ENCODE measurements around the gene ADGRV1. TPM values are rescaled to one million over a fixed set of nuclear protein-coding genes. Genes with fewer than 3 reads are reported as not detected.
A peak's percentile ranks its signal among the peaks of the same experiment; 100 is the strongest.
"Not testable (repeated sequence)": the region's sequence is repeated elsewhere in the genome, so short reads cannot be mapped to it uniquely, and the experiment has no call there.

The ADGRV1 gene
- total RNA-seq, 1 experiment from 2014 or later = 0.45 TPM

DNA sequence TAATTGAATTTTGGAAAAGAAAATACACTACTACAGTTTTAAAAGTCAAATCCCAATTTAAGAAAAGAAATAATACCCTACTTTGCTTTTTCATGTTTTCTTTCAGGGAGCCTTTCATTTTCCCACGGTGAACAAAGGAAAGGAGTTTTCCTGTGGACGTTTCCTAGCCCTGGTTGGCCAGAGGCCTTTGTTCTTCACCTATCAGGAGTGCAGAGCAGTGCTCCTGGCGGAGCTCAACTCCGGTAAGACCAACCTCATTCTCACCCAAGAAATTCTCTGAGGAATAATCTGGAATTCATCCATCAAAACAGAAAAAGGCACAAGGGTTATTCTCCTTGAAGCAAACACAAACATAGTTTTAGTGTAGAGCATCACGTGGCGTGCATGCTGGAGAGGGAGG, 248.9 kb downstream of the ADGRV1 start:
- DNase-seq (ENCODE audit: low read depth) = no peak

DNA sequence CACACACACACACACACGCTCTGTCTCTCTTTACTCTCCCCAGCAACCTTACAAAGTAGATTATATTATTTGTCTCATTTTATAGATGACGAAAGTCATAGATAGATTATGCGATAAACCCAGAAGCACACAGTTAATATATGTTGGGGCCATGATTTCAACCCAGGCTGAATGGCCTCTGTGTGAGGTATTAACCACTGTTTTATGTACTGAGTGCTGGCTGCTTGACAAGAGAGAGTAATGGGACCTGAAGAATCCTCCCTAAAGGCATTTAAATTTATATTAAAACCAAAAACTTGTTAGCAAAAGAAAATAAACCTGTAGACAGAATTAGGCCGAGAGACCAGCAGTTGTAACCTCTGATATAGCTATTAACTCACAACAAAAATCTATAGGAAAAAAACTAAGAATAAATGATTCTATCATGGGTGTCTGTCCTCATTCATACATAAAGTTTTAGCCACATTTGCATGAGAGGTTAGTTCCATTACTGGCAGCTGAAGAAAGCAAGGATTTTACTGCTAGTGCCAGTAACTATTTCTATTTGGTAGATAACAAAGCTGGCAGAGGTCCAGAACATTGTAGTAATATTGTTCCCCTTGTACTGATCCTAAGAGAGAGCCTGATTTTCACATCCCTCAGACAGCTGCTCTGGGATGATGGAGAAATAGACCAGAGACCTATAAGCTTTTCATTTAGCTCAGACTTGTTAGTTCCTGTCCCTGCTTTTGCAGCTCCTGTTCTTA, 250.9 kb downstream of the ADGRV1 start:
- DNase-seq (ENCODE audit: low read depth) = no peak

GRCh38 chr5:90810211-90810610, 251.6 kb downstream of the ADGRV1 start:
- no peak for DNase-seq (ENCODE audit: low read depth)

- DNase-seq (ENCODE audit: low read depth) = no peak
Observed at GRCh38 chr5:90813392-90813791, 254.8 kb downstream of the ADGRV1 start.

DNA sequence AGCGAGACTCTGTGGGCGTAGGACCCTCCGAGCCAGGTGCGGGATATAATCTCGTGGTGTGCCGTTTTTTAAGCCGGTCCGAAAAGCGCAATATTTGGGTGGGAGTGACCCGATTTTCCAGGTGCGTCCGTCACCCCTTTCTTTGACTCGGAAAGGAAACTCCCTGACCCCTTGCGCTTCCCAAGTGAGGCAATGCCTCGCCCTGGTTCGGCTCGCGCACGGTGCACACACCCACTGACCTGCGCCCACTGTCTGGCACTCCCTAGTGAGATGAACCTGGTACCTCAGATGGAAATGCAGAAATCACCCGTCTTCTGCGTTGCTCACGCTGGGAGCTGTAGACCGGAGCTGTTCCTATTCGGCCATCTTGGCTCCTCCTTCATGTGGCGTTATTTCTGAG, 263.5 kb downstream of the ADGRV1 start:
- not testable (repeated sequence) for DNase-seq (ENCODE audit: low read depth)

DNA sequence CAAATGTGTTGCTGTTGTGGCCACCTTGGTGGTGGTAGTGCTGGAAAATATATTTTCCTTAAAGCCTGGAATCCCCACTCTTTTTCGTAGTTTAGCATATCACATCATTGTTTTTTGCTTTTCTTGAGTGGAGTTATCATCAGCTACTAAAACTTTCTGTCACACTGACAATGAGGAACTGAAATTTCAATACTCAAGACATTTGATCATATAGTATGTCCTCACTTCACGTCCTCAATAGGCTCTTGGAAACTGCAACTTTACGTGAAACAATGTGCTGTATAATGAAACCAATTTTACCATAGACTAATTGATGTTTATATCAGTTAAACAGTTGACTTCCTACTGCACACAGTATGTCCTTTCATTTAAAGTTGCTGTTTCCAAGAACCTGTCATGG, 265.8 kb downstream of the ADGRV1 start:
- DNase-seq (ENCODE audit: low read depth) = no peak

GRCh38 chr5:90830058-90830457, 271.5 kb downstream of the ADGRV1 start:
- no peak for DNase-seq (ENCODE audit: low read depth)

DNA sequence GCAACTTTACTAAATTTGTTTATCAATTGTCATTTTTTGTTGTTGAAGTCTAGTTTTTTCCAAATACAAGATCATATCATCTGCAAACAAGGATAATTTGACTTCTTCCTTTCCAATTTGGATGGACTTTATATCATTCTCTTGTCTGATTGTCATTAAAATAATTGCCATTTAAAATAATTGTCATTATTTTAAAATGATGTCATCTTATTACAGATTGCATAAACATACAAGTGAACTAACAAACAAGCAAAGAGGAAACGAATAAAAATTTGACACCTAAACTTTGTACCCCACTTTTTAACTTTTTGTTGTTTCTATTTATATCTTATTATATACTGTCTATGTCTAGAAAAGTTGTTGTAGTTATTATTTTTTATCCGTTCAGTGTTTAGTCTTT, 275.2 kb downstream of the ADGRV1 start:
- no peak for DNase-seq (ENCODE audit: low read depth)

DNA sequence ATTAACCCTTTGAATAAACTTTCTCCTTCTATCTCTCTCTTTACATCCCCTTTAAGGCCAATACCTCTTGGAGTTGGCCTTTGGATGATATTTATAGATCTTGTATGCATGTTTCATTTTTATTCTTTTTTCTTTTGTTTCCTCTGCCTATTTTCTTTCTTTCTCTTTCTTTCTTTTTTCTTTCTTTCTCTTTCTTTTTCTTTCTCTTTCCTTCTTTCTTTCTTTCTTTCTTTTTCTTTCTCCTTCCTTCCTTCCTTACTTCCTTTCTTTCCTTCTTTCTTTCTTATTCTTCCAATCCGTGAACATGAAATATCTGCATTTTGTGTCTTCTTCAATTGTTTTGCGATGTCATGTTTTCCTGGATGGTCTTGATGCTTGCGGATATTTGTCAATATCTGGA, 276.1 kb downstream of the ADGRV1 start:
- no peak for DNase-seq (ENCODE audit: low read depth)

DNA sequence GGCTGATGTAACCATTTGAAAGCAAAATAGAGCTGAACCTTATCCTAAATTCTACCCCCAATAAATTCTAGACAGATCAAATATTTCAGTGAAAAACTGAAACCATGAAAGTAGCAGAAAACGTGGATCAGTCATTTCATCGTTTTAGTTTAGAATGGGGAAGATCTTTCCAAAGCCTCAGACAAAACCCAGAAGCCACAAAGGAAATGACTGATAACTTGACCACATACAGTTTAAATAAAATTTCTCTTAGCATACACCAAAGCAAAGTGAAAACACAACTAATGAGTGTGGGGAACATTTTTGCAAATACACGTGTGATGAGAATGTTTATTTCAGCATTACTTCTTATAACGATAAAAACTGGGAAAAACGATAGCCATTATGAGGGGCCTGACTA, 284.8 kb downstream of the ADGRV1 start:
- DNase-seq (ENCODE audit: low read depth) = peak; percentile 64

DNA sequence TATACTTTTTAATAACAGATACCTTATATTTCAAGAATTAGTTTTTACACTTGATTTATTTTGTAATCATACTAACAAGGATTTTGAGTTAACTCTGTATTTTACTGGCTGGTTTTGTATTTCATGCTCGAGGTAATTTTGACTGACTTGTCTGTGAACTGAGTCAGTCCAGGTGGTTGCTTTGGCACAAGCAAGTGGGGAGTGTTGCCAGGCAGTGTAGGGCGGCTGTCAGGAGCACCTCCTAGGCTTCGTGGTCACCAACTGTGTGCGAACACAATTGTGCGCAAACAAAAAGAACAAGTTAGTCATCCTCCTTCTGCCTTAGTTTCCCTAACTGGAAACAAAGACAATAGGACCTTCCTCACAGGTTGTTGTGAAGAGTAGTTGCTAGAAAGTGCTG, 286.3 kb downstream of the ADGRV1 start:
- DNase-seq (ENCODE audit: low read depth) = no peak

- DNase-seq (ENCODE audit: low read depth) = no peak
Observed at GRCh38 chr5:90845723-90846554, 287.3 kb downstream of the ADGRV1 start.

DNA sequence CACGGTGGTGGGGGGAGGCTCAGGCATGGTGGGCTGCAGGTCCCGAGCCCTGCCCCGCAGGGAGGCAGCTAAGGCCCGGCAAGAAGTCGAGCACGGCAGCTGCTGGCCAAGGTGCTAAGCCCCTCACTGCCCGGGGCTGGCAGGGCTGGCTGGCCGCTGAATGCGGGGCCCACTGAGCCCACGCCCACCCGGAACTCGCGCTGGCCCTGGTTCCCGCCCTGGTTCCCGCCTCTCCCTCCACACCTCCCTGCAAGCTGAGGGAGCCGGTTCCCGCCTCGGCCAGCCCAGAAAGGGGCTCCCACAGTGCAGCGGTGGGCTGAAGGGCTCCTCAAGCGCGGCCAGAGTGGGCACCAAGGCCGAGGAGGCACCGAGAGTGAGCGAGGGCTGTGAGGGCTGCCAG, 289.0 kb downstream of the ADGRV1 start:
- DNase-seq (ENCODE audit: low read depth) = not testable (repeated sequence)

GRCh38 chr5:90849939-90850338, 291.3 kb downstream of the ADGRV1 start:
- DNase-seq (ENCODE audit: low read depth) = no peak

GRCh38 chr5:90852531-90852930, 293.9 kb downstream of the ADGRV1 start:
- DNase-seq (ENCODE audit: low read depth) = no peak

DNA sequence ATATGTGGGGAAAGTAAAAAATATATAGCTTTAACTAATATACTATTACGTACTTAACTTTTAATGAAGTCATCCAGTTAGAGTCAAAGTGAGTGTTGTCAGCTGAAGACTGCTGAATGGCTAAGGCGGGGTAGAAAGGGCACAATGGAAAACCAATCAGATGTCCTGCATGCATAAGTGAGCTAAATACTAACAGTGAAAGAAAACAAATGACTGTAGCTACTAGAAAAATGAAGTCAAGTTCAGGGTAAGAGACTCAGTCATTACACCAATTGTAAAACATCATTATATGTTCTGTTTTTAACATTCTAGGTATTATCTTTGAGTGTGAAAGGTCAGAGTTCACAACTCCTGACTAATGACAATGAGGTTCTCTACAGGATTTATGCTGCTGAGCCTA, 295.2 kb downstream of the ADGRV1 start:
- no peak for DNase-seq (ENCODE audit: low read depth)

DNA sequence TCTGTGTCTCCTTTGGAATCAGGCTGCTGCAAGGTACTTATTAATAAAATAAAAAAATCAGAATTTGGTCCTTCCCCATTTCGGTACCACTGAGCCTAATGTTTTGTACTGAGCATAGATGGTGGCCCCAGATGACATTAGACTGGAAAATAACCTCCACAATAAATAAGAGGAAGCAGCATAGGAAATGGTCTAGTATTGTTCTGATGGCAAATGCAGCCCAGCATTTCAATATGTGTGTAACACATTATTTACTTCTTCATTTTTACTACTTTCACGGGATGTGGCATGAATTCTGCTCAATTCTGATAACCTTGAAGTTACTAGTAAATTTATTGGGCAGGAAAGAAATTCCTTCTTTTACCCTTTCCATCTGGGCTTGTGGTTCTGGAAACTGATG, 295.6 kb downstream of the ADGRV1 start:
- DNase-seq (ENCODE audit: low read depth) = no peak

DNA sequence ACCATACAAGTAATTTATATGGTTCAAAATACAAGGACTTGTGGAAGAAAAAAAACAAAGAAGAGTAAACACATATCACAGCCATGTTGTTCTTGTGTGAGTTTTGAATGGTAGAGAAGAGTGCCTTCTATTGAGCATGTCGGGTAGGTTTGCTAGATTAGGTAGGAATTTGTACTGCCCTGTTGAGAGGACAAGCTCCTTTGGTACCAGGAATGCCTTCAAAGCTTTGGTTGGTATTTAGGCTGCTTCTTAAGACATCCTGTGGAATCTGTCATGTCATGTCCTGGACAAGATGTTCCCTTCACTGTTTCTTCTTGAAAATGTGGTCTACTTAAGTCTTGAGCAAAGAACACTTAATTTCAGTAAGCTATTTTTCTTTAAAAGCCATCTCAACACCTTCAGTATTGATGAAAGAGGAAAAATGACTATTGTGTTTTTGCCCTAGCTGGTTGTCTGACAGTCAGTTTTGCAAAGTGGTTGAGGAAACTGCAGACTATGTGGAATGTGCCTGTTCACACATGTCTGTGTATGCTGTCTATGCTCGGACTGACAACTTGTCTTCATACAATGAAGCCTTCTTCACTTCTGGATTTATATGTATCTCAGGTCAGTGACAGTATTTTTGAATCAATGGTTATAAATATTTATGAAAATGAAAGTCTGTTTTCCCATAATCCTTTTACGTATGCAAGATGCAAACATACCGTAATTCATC, 296.9 kb downstream of the ADGRV1 start:
- DNase-seq (ENCODE audit: low read depth) = no peak

DNA sequence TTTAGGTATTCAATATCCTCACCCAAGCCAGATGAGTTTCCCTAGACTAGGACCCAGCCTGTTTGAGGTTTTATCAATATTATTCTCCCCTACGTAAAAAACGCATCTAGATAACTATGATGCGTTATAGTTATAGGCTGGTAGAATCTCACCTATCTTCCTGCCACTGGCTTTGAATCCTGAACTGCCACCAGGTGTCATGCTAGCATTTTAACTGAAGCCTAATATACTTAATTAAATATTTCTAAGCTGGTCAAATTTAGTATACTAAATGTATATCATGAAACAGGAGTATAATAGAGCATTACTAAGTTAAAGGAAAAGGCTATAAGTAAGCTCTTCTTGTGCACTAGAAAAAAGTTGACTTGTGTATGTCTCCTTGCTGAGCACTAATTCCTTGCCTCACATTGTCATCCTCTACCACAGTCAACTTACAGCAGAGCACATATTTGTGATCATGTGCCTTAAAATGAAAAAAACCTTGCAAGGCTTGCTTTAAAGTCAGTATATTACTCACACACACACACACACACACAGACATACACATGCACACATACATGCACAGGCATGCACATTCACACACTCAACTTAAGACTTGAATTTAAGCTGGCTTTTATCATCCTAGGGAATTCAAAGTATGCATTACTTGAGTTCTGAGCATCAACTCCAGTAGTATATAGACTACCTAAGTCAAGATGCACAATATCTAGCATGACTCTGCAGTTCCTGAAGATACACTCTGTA, 303.4 kb downstream of the ADGRV1 start:
- DNase-seq (ENCODE audit: low read depth) = no peak

DNA sequence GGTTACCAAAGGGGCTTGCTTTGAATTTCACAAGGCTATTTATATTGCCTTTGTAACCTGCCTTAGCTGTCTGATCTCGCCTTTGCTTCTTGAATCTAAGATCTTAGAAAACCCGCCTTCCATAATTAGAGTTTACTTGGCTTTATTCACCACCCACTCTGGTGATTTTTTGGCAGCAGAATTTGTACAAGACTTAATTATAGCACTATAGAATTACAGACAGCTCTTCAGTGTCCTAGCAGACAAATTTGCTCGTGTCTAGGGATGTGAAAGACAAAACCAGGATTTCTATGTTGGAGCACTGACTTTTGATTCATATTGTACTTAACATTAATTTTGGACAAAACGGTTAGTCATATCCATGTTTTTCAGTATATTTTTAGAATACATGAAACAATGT, 306.6 kb downstream of the ADGRV1 start:
- DNase-seq (ENCODE audit: low read depth) = no peak

GRCh38 chr5:90866333-90866732, 307.7 kb downstream of the ADGRV1 start:
- DNase-seq (ENCODE audit: low read depth) = peak; percentile 48
